ENCODE measurements around the gene SYCP2.

The SYCP2 gene

DNA sequence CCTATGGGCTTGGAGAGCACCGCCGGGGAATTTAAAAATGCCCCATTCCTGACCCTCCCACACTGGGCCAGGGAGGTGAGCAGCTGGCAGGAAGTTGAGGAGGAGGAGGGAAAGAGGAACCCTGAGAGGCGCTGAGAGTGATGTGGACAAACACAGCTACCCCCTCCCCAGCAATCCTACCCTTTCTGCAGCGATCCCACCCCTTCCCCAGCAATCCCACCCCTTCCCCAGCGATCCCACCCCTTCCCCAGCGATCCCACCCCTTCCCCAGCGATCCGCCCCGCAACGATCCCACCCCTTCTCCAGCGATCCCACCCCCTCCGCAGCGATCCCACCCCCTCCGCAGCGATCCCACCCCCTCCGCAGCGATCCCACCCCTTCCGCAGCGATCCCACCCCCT is 111.6 kb downstream of the SYCP2 start:
- Histone ChIP-seq H3K4me2 (ENCODE audit: low read length) (no peak overlapping the region), H3K36me3 (ENCODE audit: insufficient read depth, low read length) (no peaks in the 10 kb centered on the region), H4K20me1 (ENCODE audit: insufficient read depth, low read length) (no peaks in the 10 kb centered on the region), H3K9me3 (ENCODE audit: low read length) (no peaks in the 10 kb centered on the region), H3K9ac (ENCODE audit: low read length) (no peak overlapping the region), H3K27ac (ENCODE audit: low read depth, low read length, poor library complexity, severe bottlenecking) (no peak overlapping the region), H3K27me3 (ENCODE audit: insufficient read depth, low read length) (no peaks in the 10 kb centered on the region), H3F3A (ENCODE audit: insufficient read depth, low read length) (no peaks in the 10 kb centered on the region), H3K4me1 (ENCODE audit: insufficient read depth, low read length, severe bottlenecking) (no peaks in the 10 kb centered on the region), H3K79me2 (ENCODE audit: insufficient read depth, low read length) (no peaks in the 10 kb centered on the region), H3K9me2 (ENCODE audit: low read depth, low read length) (no peaks in the 10 kb centered on the region), H2AFZ (ENCODE audit: low read length) (no peak overlapping the region), H3K4me3 (ENCODE audit: low read depth, low read length, poor library complexity, severe bottlenecking) (no peak overlapping the region)
- TF ChIP-seq, protein P1, sequence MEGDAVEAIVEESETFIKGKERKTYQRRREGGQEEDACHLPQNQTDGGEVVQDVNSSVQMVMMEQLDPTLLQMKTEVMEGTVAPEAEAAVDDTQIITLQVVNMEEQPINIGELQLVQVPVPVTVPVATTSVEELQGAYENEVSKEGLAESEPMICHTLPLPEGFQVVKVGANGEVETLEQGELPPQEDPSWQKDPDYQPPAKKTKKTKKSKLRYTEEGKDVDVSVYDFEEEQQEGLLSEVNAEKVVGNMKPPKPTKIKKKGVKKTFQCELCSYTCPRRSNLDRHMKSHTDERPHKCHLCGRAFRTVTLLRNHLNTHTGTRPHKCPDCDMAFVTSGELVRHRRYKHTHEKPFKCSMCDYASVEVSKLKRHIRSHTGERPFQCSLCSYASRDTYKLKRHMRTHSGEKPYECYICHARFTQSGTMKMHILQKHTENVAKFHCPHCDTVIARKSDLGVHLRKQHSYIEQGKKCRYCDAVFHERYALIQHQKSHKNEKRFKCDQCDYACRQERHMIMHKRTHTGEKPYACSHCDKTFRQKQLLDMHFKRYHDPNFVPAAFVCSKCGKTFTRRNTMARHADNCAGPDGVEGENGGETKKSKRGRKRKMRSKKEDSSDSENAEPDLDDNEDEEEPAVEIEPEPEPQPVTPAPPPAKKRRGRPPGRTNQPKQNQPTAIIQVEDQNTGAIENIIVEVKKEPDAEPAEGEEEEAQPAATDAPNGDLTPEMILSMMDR (IDR thresholded peaks at IDR 0.05; ENCODE audit: low read length): no peak
- no peak for TF ChIP-seq EZH2 (IDR thresholded peaks at IDR 0.05; ENCODE audit: borderline replicate concordance, low read length)

DNA sequence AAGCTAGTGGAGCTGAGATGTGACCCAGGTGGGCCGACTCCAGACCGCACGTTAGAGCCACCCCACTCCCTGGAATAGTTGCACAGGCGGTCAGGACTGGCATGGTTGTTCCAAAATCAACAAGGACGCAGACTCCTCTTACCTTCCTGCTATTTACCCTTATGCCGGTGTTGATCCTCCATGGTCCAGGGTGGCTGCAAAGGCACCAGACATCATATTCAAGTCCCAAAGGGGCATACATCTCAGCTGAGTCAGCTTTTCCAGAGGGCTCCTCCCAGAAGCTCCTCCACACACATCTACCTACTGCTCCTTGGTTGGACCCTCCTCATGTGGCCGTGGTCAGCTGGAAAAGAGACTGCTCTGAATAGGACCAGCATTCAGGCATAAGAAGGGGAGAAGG is 112.2 kb downstream of the SYCP2 start:
- Histone ChIP-seq H3K4me1 (ENCODE audit: insufficient read depth, low read length, severe bottlenecking) (no peaks in the 10 kb centered on the region), H3K79me2 (ENCODE audit: insufficient read depth, low read length) (no peaks in the 10 kb centered on the region), H4K20me1 (ENCODE audit: insufficient read depth, low read length) (no peaks in the 10 kb centered on the region), H3K36me3 (ENCODE audit: insufficient read depth, low read length) (no peaks in the 10 kb centered on the region), H3K4me2 (ENCODE audit: low read length) (no peak overlapping the region), H3K4me3 (ENCODE audit: low read depth, low read length, poor library complexity, severe bottlenecking) (no peak overlapping the region), H3K9me2 (ENCODE audit: low read depth, low read length) (no peaks in the 10 kb centered on the region), H2AFZ (ENCODE audit: low read length) (no peak overlapping the region), H3K27ac (ENCODE audit: low read depth, low read length, poor library complexity, severe bottlenecking) (no peak overlapping the region), H3F3A (ENCODE audit: insufficient read depth, low read length) (no peaks in the 10 kb centered on the region), H3K9me3 (ENCODE audit: low read length) (no peaks in the 10 kb centered on the region), H3K9ac (ENCODE audit: low read length) (no peak overlapping the region), H3K27me3 (ENCODE audit: insufficient read depth, low read length) (no peaks in the 10 kb centered on the region)
- TF ChIP-seq, protein P1 (IDR thresholded peaks at IDR 0.05; ENCODE audit: low read length): no peak
- no peak for TF ChIP-seq EZH2 (IDR thresholded peaks at IDR 0.05; ENCODE audit: borderline replicate concordance, low read length)

DNA sequence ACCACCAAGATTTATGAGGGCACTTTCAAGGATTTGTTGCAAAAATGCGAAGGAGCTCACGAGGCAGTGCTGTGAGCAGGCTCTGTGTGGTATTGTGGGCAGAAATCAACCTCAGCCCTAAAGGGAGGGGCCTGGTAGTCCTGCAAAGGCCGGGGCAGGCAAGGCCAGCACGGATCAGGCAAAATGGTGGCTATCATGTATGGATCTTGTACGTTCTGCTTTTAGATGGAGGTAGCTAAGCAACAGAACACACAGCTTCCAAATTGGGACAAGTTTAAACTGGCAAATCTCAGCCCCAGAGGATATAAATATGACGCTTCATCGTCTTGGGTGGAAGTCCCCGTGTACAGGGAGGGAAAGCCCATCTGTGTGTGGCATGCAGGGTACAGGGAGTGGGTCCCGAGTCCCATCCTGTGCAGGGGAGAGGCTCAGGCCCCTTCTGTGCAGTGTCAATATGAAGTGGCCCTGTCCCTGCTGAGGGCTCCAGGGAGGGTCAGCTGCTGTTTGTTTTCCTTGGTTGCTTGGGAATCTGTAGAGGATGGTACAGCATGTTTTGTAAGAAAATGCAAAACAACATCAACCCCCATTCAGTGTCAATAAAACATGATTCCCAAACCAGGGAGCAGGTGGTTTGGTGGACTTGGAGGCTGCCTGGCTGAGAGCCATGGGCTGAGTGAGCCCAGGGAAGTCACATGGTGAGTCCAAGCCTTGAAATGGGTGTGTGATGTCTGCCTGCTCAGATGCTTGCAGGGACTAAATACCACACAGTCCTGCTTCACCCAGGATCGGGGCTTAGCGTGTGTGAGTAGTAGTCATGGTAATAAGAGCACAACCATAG is 113.0 kb downstream of the SYCP2 start:
- no peak overlapping the region for H3K27ac ChIP-seq (ENCODE audit: low read depth, low read length, poor library complexity, severe bottlenecking)
- TF ChIP-seq, protein P1 (IDR thresholded peaks at IDR 0.05; ENCODE audit: low read length): no peak
- no peak for TF ChIP-seq EZH2 (IDR thresholded peaks at IDR 0.05; ENCODE audit: borderline replicate concordance, low read length)
- no peaks in the 10 kb centered on the region for H3K79me2 ChIP-seq (ENCODE audit: insufficient read depth, low read length)
- H3K9me3 ChIP-seq (ENCODE audit: low read length): no peaks in the 10 kb centered on the region
- H2AFZ ChIP-seq (ENCODE audit: low read length): no peak overlapping the region
- no peaks in the 10 kb centered on the region for H3F3A ChIP-seq (ENCODE audit: insufficient read depth, low read length)
- no peaks in the 10 kb centered on the region for H3K4me1 ChIP-seq (ENCODE audit: insufficient read depth, low read length, severe bottlenecking)
- no peak overlapping the region for H3K9ac ChIP-seq (ENCODE audit: low read length)
- no peaks in the 10 kb centered on the region for H3K36me3 ChIP-seq (ENCODE audit: insufficient read depth, low read length)
- H3K9me2 ChIP-seq (ENCODE audit: low read depth, low read length): no peaks in the 10 kb centered on the region
- H4K20me1 ChIP-seq (ENCODE audit: insufficient read depth, low read length): no peaks in the 10 kb centered on the region
- H3K4me3 ChIP-seq (ENCODE audit: low read depth, low read length, poor library complexity, severe bottlenecking): no peak overlapping the region
- no peaks in the 10 kb centered on the region for H3K27me3 ChIP-seq (ENCODE audit: insufficient read depth, low read length)
- H3K4me2 ChIP-seq (ENCODE audit: low read length): no peak overlapping the region
